GM19395 (cell line): Measurements from ENCODE around the gene SERPINA6.
"Not testable (repeated sequence)": the region's sequence is repeated elsewhere in the genome, so short reads cannot be mapped to it uniquely, and the experiment has no call there.

ENCODE experiments used
- ATAC-seq: cut with Tn5 transposase; IDR thresholded peaks from one replicate; pipeline ENCODE4 v1.9.1; 2021; ENCODE audit warnings: mild to moderate bottlenecking, moderate library complexity; ENCODE audit not compliant: unreplicated experiment

The SERPINA6 gene

GRCh38 chr14:94293578-94293924 is 29.6 kb downstream of the SERPINA6 start:
- ATAC-seq, result no peak

- no peak for ATAC-seq
These were observed 30.1 kb downstream of the SERPINA6 start, which contains the start of gene SERPINA10 for GRCh38 chr14:94292872-94293577. Gene SERPINA10, minus strand, starts transcription at chr14:94293268. Its CDS starts 2,675 bp downstream, at chr14:94290593.

GRCh38 chr14:94292526-94292871 is 30.6 kb downstream of the SERPINA6 start:
- no peak for ATAC-seq

GRCh38 chr14:94291906-94292525 is 31.1 kb downstream of the SERPINA6 start:
- no peak for ATAC-seq

GRCh38 chr14:94291159-94291905 is 31.8 kb downstream of the SERPINA6 start:
- no peak for ATAC-seq

- no peak for ATAC-seq
These were observed 32.9 kb downstream of the SERPINA6 start for GRCh38 chr14:94290197-94290596.

GRCh38 chr14:94288610-94289465 is 34.3 kb downstream of the SERPINA6 start:
- ATAC-seq, result no peak

GRCh38 chr14:94285158-94285557 is 38.0 kb downstream of the SERPINA6 start:
- no peak for ATAC-seq

- ATAC-seq, result no peak
These were observed 38.9 kb downstream of the SERPINA6 start for GRCh38 chr14:94284221-94284620.

- no peak for ATAC-seq
These were observed 40.0 kb downstream of the SERPINA6 start for GRCh38 chr14:94282991-94283723.

GRCh38 chr14:94278731-94279130 is 44.4 kb downstream of the SERPINA6 start:
- ATAC-seq, result no peak

- ATAC-seq, result not testable (repeated sequence)
These were observed 46.1 kb downstream of the SERPINA6 start for GRCh38 chr14:94276898-94277561.

- no peak for ATAC-seq
These were observed 54.0 kb downstream of the SERPINA6 start for GRCh38 chr14:94269156-94269555.

GRCh38 chr14:94268582-94268981 is 54.6 kb downstream of the SERPINA6 start:
- ATAC-seq, result not testable (repeated sequence)

- no peak for ATAC-seq
These were observed 55.8 kb downstream of the SERPINA6 start for GRCh38 chr14:94267352-94267751.

GRCh38 chr14:94264195-94264594 is 58.9 kb downstream of the SERPINA6 start:
- ATAC-seq, result not testable (repeated sequence)
